Kasumi-1 (cell line): ENCODE measurements around the gene CCPG1.
A peak's percentile ranks its signal among the peaks of the same experiment; 100 is the strongest.
"Not testable (repeated sequence)": the region's sequence is repeated elsewhere in the genome, so short reads cannot be mapped to it uniquely, and the experiment has no call there.

Source experiments
- DNase-seq, 2 experiments: peaks; one replicate each; lab custom pipeline; 2025; lab: John Stamatoyannopoulos, UW

The CCPG1 gene, protein sequence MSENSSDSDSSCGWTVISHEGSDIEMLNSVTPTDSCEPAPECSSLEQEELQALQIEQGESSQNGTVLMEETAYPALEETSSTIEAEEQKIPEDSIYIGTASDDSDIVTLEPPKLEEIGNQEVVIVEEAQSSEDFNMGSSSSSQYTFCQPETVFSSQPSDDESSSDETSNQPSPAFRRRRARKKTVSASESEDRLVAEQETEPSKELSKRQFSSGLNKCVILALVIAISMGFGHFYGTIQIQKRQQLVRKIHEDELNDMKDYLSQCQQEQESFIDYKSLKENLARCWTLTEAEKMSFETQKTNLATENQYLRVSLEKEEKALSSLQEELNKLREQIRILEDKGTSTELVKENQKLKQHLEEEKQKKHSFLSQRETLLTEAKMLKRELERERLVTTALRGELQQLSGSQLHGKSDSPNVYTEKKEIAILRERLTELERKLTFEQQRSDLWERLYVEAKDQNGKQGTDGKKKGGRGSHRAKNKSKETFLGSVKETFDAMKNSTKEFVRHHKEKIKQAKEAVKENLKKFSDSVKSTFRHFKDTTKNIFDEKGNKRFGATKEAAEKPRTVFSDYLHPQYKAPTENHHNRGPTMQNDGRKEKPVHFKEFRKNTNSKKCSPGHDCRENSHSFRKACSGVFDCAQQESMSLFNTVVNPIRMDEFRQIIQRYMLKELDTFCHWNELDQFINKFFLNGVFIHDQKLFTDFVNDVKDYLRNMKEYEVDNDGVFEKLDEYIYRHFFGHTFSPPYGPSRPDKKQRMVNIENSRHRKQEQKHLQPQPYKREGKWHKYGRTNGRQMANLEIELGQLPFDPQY

GRCh38 chr15:55408012-55408928, at the start of gene CCPG1, which contains the start of gene PIERCE2:
TSS of gene CCPG1 (minus strand) at chr15:55408359. CDS start at chr15:55389424, 18,935 bp downstream.
TSS of gene PIERCE2 (plus strand) at chr15:55408495. CDS start at chr15:55408769, 274 bp downstream.
- DNase-seq: peak; percentile 89 to 93

DNA sequence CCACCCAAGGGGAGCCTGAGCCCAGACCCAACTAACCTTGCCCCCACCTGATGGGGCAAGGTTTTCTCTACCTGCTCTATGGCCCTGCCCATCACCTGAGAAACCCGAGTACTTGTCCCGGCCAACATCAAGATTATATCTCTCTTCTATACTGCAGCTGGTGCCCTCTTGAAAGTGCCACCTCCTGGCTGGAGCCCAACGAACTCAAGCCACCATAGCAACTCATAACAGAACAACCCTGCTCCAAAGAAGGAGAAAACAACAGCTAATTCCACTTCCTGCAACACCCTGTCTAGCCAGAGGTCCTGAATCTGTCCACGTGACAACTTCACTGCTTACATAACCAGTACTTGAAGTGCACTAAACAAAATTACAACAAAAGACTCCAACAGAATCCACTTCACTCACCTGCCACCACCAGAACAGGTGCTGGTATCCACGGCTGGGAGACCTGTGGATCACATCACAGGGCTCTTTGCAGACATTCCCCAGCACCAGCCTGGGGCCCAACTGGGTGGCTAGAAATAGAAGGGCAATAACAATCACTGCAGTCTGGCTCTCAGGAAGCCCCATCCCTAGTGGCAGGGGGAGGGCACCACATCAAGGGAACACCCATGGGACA, 49.4 kb upstream of the CCPG1 start:
- DNase-seq: no peak

GRCh38 chr15:55447030-55447394, 38.9 kb upstream of the CCPG1 start:
- DNase-seq: not testable (repeated sequence)

DNA sequence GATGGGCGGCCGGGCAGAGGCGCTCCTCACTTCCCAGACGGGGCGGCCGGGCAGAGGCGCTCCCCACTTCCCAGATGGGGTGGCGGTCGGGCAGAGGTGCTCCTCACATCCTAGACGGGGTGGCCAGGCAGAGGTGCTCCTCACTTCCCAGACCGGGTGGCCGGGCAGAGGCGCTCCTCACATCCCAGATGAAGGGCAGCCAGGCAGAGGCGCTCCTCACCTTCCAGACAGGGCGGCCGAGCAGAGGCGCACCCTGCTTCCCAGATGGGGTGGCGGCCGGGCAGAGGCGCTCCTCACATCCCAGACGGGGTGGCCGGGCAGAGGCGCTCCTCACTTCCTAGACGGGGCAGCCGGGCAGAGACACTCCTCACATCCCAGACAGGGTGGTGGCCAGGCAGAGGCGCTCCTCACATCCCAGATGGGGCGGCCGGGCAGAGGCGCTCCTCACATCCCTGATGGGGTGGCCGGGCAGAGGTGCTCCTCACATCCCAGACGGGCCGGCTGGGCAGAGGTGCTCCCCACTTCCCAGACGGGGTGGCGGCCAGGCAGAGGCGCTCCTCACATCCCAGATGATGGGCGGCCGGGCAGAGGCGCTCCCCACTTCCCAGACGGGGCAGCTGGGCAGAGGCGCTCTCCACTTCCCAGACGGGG, 38.3 kb upstream of the CCPG1 start:
- not testable (repeated sequence) for DNase-seq

- not testable (repeated sequence) for DNase-seq
Observed at GRCh38 chr15:55445936-55446335, 37.8 kb upstream of the CCPG1 start.

GRCh38 chr15:55443141-55443540, 35.0 kb upstream of the CCPG1 start:
- not testable (repeated sequence) for DNase-seq

GRCh38 chr15:55434989-55435825, 27.0 kb upstream of the CCPG1 start:
- peak; percentile 79 to 89 for DNase-seq

DNA sequence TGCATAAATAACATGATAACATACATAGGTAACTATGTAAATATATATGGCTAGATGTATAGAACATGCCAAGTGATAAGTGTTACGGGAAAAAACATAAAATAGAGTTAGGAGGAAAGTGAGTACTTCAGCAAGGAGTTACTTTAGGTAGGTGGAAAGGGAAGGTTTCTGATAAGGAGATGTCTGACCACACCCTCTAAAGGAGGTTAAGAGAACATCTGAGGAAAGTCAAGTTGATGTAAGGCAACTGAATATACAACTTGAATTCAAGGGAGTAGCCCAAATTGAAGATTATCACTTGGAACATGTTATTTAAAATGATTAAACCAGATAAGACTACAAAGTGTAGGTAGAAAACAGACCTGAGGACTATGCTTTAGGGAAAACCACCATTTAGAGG, 13.9 kb upstream of the CCPG1 start:
- no peak for DNase-seq

- no peak for DNase-seq
Observed at GRCh38 chr15:55420171-55420866, 12.2 kb upstream of the CCPG1 start.

- DNase-seq: not testable (repeated sequence)
Observed at GRCh38 chr15:55417678-55418077, 9.5 kb upstream of the CCPG1 start.

DNA sequence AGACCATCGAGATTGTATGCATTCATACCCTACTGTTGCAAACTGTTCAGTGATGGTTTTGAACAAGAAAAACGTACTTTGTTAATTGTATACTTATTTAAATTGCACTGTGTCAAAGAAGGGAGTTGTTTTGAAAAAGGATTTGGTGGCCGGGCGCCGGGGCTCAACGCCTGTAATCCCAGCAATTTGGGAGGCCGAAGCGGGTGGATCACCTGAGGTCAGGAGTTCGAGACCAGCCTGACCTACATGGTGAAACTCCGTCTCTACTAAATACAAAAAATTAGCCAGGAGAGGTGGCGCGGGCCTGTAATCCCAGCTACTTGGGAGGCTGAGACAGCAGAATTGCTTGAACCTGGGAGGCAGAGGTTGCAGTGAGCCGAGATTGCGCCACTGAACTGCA, 817 bp upstream of the CCPG1 start:
- DNase-seq: not testable (repeated sequence)

DNA sequence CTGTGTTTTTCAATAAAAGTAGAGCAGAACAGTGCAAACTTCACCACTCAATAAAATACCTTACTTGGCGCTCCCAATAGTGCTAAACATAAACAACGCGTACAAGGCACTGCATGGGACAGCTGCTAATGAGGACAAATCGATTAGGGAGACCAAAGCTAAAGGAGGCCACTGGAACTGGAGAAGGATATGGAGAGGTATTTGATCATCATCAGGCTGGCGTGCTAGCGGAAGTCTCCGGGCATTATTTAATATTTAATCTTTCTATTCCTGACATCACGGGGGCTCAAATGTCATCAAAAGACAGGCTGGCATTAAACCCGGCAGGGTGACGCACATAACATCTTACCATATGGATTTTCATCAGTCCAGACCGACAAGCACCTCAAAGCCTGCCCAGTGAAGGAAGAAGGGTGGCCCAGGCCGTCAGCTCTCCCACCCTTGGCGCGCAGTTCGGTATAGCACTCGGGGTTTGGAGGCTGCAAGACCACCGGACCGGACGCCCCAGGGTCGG, 604 bp downstream of the CCPG1 start:
- DNase-seq: peak; percentile 49 to 61

DNA sequence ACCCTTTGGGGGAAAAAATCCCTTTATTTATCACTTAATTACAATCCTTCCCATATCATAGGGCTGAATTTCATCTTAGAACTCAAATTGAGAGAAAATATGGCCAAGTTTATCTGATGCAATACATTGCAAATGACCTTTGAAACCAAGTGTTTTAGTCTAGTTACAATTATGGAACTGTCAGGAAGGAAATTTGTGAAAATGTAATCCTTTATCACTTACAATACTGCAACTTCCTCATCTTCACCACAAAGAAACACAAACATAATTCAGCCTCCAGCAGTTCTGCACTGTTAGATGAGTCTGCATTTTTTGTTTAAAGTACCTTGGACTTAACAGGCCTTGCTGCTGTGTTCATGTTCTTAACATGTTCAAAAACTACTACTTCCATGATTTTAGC, 4.6 kb downstream of the CCPG1 start:
- DNase-seq: peak; percentile 85 to 90

DNA sequence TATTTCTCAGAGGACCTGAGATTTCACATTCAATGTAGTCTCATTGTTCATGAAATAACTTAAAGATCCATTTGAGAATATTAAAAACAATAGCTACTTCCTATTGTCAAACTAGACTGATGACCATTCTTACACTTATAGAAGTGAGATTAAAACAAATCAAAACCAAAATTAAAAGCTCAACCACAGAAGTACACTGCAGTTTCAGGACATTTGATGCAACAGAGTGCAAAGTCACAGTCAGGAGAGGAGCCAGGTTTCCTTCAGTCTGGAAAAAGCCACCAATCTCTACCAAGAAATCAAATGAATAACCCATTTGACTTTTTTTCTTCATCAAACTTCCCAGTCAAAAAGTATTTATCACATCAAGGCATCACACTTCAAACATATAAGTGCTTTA, 5.5 kb downstream of the CCPG1 start:
- DNase-seq: no peak

DNA sequence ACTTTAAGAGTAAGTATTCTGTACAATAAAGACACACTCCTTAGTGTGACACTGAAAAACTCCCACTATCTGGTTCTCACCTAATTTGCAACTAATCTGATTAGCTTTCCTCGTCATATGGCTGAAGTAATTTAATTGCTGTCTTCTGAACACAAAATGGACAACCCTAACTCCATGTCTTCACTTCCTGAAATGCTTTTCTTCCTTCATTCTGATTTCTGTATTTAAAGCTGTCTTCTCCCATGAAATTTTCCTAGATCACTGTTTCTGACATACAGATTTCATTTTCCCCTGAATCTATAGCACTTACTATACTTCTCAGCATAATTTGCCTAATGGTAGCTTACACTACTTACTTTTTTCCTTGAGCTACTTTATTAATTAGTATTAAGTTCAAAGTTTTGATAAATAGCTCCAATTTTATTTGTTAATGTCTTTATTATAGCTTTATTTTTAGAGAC, 6.3 kb downstream of the CCPG1 start:
- no peak for DNase-seq

- DNase-seq: not testable (repeated sequence)
Observed at GRCh38 chr15:55400050-55400449, 8.1 kb downstream of the CCPG1 start.

- DNase-seq: no peak
Observed at GRCh38 chr15:55398243-55398642, 9.9 kb downstream of the CCPG1 start.

GRCh38 chr15:55394694-55395093, 13.5 kb downstream of the CCPG1 start:
- DNase-seq: no peak

DNA sequence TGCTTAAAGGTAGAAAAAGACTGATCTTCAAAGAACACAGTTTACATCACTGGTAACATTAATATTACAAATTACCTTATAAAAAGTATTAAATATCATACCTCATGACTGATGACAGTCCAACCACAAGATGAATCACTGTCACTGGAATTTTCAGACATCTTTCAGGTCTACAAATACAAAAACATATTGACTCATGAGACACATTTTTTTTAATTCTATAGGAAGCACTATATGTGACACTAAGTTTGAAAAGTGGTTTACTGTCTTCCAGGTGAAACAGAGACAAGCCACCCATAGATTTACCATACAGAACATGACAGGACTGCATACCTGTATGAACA, 18.9 kb downstream of the CCPG1 start:
- no peak for DNase-seq
